GM06990 (cell line): ENCODE data around the gene TBC1D13.

Experiments used
- DNase-seq: peaks from one replicate; pipeline ENCODE4 v3.0.0-alpha.2; 2011; ENCODE audit not compliant: insufficient read length; ENCODE audit errors: extremely low read depth
- H3K27me3 ChIP-seq: replicated peaks from 2 replicates; pipeline ENCODE4 v1.6.0; 2011; ENCODE audit warnings: low read length; ENCODE audit not compliant: control insufficient read depth, insufficient read depth
- H3K36me3 ChIP-seq: 2 replicates; pipeline ENCODE4 v1.5.1; 2011; ENCODE audit warnings: low read length; ENCODE audit not compliant: control insufficient read depth, insufficient read depth
- H3K4me3 ChIP-seq: replicated peaks from 2 replicates; pipeline ENCODE4 v1.5.1; 2011; ENCODE audit warnings: low read depth, mild to moderate bottlenecking, control low read depth, low read length
- CTCF ChIP-seq: IDR thresholded peaks from 2 replicates; pipeline ENCODE4 v1.5.1; 2011; ENCODE audit warnings: low read length, control low read depth, mild to moderate bottlenecking, inconsistent platforms; ENCODE audit not compliant: insufficient read depth, poor library complexity, severe bottlenecking

TBC1D13 gene

GRCh38 chr9:128833696-128834095 is 46.6 kb downstream of the TBC1D13 start:
- Histone ChIP-seq H3K4me3 (no peak overlapping the region), H3K27me3 (no peaks in the 10 kb centered on the region), H3K36me3 (peaks cover 1% of the 10 kb centered on the region)
- no peak for TF ChIP-seq CTCF
- no peak for DNase-seq

- Histone ChIP-seq H3K36me3 (peaks cover 1% of the 10 kb centered on the region), H3K27me3 (no peaks in the 10 kb centered on the region), H3K4me3 (no peak overlapping the region)
- no peak for TF ChIP-seq CTCF
- no peak for DNase-seq
Measured at GRCh38 chr9:128835246-128836210, 48.5 kb downstream of the TBC1D13 start.

GRCh38 chr9:128836509-128837145 is 49.6 kb downstream of the TBC1D13 start:
- Histone ChIP-seq H3K27me3 (no peaks in the 10 kb centered on the region), H3K4me3 (no peak overlapping the region), H3K36me3 (peaks cover 1% of the 10 kb centered on the region)
- no peak for TF ChIP-seq CTCF
- DNase-seq = no peak

DNA sequence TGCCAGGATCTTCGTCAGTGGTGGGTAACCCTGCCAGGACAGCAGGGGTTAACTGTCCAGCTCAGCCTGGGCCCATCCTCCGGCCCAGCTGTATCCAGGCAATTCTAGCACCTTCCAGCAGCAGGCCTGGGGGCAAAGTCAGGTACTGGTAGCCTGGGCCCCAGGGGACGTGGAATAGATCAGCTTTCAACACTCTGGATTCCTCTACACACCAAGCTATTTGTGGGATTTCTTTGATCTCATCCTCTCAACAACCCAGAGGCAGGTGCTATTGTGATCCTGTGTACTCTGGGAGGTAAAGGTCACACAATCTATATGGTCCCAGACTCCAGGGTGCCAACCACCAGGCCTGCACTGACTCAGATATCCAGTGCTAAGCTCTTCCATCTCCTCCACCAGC is 51.3 kb downstream of the TBC1D13 start:
- TF ChIP-seq CTCF = no peak
- no peak overlapping the region for H3K4me3 ChIP-seq
- DNase-seq = no peak
- peaks cover 1% of the 10 kb centered on the region for H3K36me3 ChIP-seq
- no peaks in the 10 kb centered on the region for H3K27me3 ChIP-seq

GRCh38 chr9:128840524-128840923 is 53.5 kb downstream of the TBC1D13 start:
- no peak for DNase-seq
- Histone ChIP-seq H3K36me3 (no peaks in the 10 kb centered on the region; the same call in 1 of the 2 replicates), H3K27me3 (no peaks in the 10 kb centered on the region), H3K4me3 (no peak overlapping the region)
- TF ChIP-seq CTCF = no peak
